ENCODE results near the gene SCGB3A1.

SCGB3A1 gene

GRCh38 chr5:180548563-180548962, 42.7 kb downstream of the SCGB3A1 start:
- no peak overlapping the region for H3K4me3 ChIP-seq (replicated peaks; ENCODE audit: low read depth, low read length)
- no peaks in the 10 kb centered on the region for H3K27me3 ChIP-seq (replicated peaks; ENCODE audit: control insufficient read depth, insufficient read depth, low read length)
- DNase-seq (ENCODE audit: extremely low read depth, insufficient read length) = no peak
- TF ChIP-seq CTCF (IDR thresholded peaks at IDR 0.05; ENCODE audit: insufficient read depth, low read length, poor library complexity, severe bottlenecking) = no peak
- H3K36me3 ChIP-seq (ENCODE audit: control insufficient read depth, insufficient read depth, low read length) = no peaks in the 10 kb centered on the region; the same call in none of the 2 replicates

- no peak for TF ChIP-seq CTCF (IDR thresholded peaks at IDR 0.05; ENCODE audit: insufficient read depth, low read length, poor library complexity, severe bottlenecking)
- Histone ChIP-seq H3K27me3 (replicated peaks; ENCODE audit: control insufficient read depth, insufficient read depth, low read length) (no peaks in the 10 kb centered on the region), H3K36me3 (ENCODE audit: control insufficient read depth, insufficient read depth, low read length) (peaks cover 1% of the 10 kb centered on the region; the same call in 1 of the 2 replicates), H3K4me3 (replicated peaks; ENCODE audit: low read depth, low read length) (no peak overlapping the region)
- no peak for DNase-seq (ENCODE audit: extremely low read depth, insufficient read length)
Measured at GRCh38 chr5:180545248-180545647, 46.1 kb downstream of the SCGB3A1 start.

- peaks cover 1% of the 10 kb centered on the region for H3K36me3 ChIP-seq (ENCODE audit: control insufficient read depth, insufficient read depth, low read length)
- H3K4me3 ChIP-seq (replicated peaks; ENCODE audit: low read depth, low read length) = no peak overlapping the region
- no peak for DNase-seq (ENCODE audit: extremely low read depth, insufficient read length)
- no peak for TF ChIP-seq CTCF (IDR thresholded peaks at IDR 0.05; ENCODE audit: insufficient read depth, low read length, poor library complexity, severe bottlenecking)
- H3K27me3 ChIP-seq (replicated peaks; ENCODE audit: control insufficient read depth, insufficient read depth, low read length) = no peaks in the 10 kb centered on the region
Measured at GRCh38 chr5:180541710-180542109, 49.6 kb downstream of the SCGB3A1 start.

All from GM06990 (cell line).